Ishikawa (cell line): ENCODE data around the gene ALB.

Experiments
- CEBPB ChIP-seq: IDR thresholded peaks from 2 replicates; pipeline ENCODE4 v1.6.1; 2012
- CREB1 ChIP-seq: IDR thresholded peaks from 2 replicates; pipeline ENCODE4 v1.6.1; 2012; ENCODE audit warnings: low read depth
- EGR1 ChIP-seq: IDR thresholded peaks from 2 replicates; pipeline ENCODE4 v1.6.1; 2012
- EP300 ChIP-seq: IDR thresholded peaks from 2 replicates; pipeline ENCODE4 v1.6.1; 2012; ENCODE audit warnings: borderline replicate concordance
- FOXM1 ChIP-seq: IDR thresholded peaks from 2 replicates; pipeline ENCODE4 v1.6.1; 2012; ENCODE audit warnings: low read depth, borderline replicate concordance
- NFIC ChIP-seq: IDR thresholded peaks from 2 replicates; pipeline ENCODE4 v1.6.1; 2012
- RAD21 ChIP-seq: IDR thresholded peaks from 2 replicates; pipeline ENCODE4 v1.6.1; 2012; ENCODE audit warnings: low read depth
- TAF1 ChIP-seq: IDR thresholded peaks from 2 replicates; pipeline ENCODE4 v1.6.1; 2012; ENCODE audit warnings: low read depth, mild to moderate bottlenecking
- TCF12 ChIP-seq: IDR thresholded peaks from 2 replicates; pipeline ENCODE4 v1.6.1; 2012; ENCODE audit warnings: low read depth
- TEAD4 ChIP-seq: IDR thresholded peaks from 2 replicates; pipeline ENCODE4 v1.6.1; 2012
- YY1 ChIP-seq: IDR thresholded peaks from 2 replicates; pipeline ENCODE4 v1.6.1; 2012; ENCODE audit warnings: low read depth
- ZBTB7A ChIP-seq: IDR thresholded peaks from 2 replicates; pipeline ENCODE4 v1.6.1; 2012; ENCODE audit warnings: low read depth
- TF ChIP-seq, protein P1 (sequence below): IDR thresholded peaks from 2 replicates; pipeline ENCODE4 v1.6.1; 2012
- TF ChIP-seq, protein P2 (sequence below): IDR thresholded peaks from 2 replicates; pipeline ENCODE4 v1.6.1; 2012
- TF ChIP-seq, protein P3 (sequence below): IDR thresholded peaks from 2 replicates; pipeline ENCODE4 v1.6.1; 2012; ENCODE audit warnings: low read depth, mild to moderate bottlenecking

ALB gene

GRCh38 chr4:73440653-73441052 lies 36.6 kb downstream of the ALB start:
- TF ChIP-seq CEBPB, result no peak
- no peak for TF ChIP-seq NFIC
- no peak for TF ChIP-seq RAD21
- no peak for TF ChIP-seq TAF1
- TF ChIP-seq FOXM1, result no peak
- no peak for TF ChIP-seq CREB1
- TF ChIP-seq, protein P1, sequence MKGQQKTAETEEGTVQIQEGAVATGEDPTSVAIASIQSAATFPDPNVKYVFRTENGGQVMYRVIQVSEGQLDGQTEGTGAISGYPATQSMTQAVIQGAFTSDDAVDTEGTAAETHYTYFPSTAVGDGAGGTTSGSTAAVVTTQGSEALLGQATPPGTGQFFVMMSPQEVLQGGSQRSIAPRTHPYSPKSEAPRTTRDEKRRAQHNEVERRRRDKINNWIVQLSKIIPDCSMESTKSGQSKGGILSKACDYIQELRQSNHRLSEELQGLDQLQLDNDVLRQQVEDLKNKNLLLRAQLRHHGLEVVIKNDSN, result no peak
- TF ChIP-seq, protein P2, sequence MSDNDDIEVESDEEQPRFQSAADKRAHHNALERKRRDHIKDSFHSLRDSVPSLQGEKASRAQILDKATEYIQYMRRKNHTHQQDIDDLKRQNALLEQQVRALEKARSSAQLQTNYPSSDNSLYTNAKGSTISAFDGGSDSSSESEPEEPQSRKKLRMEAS, result no peak
- no peak for TF ChIP-seq TCF12
- TF ChIP-seq, protein P3, sequence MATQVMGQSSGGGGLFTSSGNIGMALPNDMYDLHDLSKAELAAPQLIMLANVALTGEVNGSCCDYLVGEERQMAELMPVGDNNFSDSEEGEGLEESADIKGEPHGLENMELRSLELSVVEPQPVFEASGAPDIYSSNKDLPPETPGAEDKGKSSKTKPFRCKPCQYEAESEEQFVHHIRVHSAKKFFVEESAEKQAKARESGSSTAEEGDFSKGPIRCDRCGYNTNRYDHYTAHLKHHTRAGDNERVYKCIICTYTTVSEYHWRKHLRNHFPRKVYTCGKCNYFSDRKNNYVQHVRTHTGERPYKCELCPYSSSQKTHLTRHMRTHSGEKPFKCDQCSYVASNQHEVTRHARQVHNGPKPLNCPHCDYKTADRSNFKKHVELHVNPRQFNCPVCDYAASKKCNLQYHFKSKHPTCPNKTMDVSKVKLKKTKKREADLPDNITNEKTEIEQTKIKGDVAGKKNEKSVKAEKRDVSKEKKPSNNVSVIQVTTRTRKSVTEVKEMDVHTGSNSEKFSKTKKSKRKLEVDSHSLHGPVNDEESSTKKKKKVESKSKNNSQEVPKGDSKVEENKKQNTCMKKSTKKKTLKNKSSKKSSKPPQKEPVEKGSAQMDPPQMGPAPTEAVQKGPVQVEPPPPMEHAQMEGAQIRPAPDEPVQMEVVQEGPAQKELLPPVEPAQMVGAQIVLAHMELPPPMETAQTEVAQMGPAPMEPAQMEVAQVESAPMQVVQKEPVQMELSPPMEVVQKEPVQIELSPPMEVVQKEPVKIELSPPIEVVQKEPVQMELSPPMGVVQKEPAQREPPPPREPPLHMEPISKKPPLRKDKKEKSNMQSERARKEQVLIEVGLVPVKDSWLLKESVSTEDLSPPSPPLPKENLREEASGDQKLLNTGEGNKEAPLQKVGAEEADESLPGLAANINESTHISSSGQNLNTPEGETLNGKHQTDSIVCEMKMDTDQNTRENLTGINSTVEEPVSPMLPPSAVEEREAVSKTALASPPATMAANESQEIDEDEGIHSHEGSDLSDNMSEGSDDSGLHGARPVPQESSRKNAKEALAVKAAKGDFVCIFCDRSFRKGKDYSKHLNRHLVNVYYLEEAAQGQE, result no peak
- no peak for TF ChIP-seq EGR1
- TF ChIP-seq TEAD4, result no peak
- no peak for TF ChIP-seq EP300
- TF ChIP-seq ZBTB7A, result no peak
- no peak for TF ChIP-seq YY1

GRCh38 chr4:73442275-73442674 lies 38.2 kb downstream of the ALB start:
- no peak for TF ChIP-seq RAD21
- TF ChIP-seq, protein P3, result no peak
- TF ChIP-seq, protein P2, result no peak
- TF ChIP-seq TEAD4, result no peak
- no peak for TF ChIP-seq ZBTB7A
- TF ChIP-seq TCF12, result no peak
- no peak for TF ChIP-seq CEBPB
- no peak for TF ChIP-seq CREB1
- no peak for TF ChIP-seq EGR1
- TF ChIP-seq YY1, result no peak
- no peak for TF ChIP-seq NFIC
- TF ChIP-seq, protein P1, result no peak

- TF ChIP-seq NFIC, result no peak
These were observed 39.1 kb downstream of the ALB start for GRCh38 chr4:73443224-73443623.

GRCh38 chr4:73445383-73446335 lies 41.6 kb downstream of the ALB start:
- TF ChIP-seq TAF1, result no peak
- TF ChIP-seq TEAD4, result no peak
- TF ChIP-seq NFIC, result no peak
- no peak for TF ChIP-seq ZBTB7A
- TF ChIP-seq CREB1, result no peak
- TF ChIP-seq CEBPB, result no peak
- TF ChIP-seq, protein P3, result no peak
- no peak for TF ChIP-seq RAD21
- no peak for TF ChIP-seq TCF12
- TF ChIP-seq, protein P2, result no peak
- TF ChIP-seq EP300, result no peak
- no peak for TF ChIP-seq EGR1
- no peak for TF ChIP-seq YY1
- TF ChIP-seq, protein P1, result no peak
- no peak for TF ChIP-seq FOXM1
